ENCODE results near the gene MAD1L1. TPM values are rescaled to one million over a fixed set of nuclear protein-coding genes. Genes with fewer than 3 reads are reported as not detected.

MAD1L1 gene
- total and polyA plus RNA-seq, 2 of the 8 experiments (the other 6 are each of a cell fraction or from before 2014, with no cell fraction given): 40.4 to 44.6 TPM

DNA sequence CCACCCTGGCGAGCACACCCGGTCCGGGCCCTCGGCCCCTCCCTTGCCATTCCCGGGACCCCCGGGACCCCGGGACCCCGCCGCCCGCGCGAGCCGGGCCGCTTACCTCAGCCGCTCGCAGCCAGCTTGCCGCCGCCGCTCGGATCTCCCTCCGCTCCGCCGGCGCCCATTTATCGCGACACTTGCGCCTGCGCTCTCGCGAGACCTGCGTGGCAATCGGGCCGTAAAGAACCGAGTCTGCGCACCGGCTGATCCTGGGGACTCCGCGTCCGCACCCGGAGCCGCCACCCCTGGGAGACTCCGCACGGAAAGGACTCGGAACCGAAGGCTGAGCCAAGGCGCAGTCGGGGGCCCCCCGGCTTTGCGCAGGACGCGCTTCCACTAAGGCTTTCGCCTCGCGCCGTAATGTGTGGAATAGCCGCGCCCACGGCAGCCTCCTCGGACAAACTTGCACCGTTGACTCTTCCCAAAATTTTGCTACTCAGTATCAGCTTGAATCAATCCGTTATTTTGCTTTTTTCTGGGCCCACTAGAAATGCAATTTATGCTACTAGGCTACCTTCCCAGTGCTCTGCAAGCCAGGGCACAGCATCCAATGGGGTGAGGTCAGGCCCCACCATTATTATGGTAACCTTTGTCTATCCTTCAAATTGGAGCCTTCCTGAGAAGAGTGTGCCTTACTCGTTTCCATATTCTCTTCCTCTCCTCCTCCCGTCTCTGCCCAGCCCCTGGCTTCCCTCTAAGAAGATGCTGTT is at the start of gene MAD1L1 (continued):
- TF ChIP-seq KDM1A (IDR thresholded peaks at IDR 0.05; ENCODE audit: borderline replicate concordance, low read length) (no peak; the same call in none of the 2 replicates), BCL11A (IDR thresholded peaks at IDR 0.05; ENCODE audit: low read depth in 2 of 2, low read length in 2 of 2) (no peak), CBX5 (IDR thresholded peaks at IDR 0.05; ENCODE audit: low read depth, low read length) (no peak), POLR2A (IDR thresholded peaks at IDR 0.05; ENCODE audit: control extremely low read depth in 1 of 2, low read depth in 2 of 2, low read length in 2 of 2) (peak in 1 of 2 experiments; percentile 80; a peak in 2 of 3 replicates), RFX5 (IDR thresholded peaks at IDR 0.05; ENCODE audit: borderline replicate concordance, low read depth, low read length) (no peak), CEBPB (IDR thresholded peaks at IDR 0.05; ENCODE audit: low read depth, low read length) (no peak), CREB1 (IDR thresholded peaks at IDR 0.05) (peak; percentile 75), KDM4A (IDR thresholded peaks at IDR 0.05; ENCODE audit: low read depth, low read length, severe bottlenecking) (peak; percentile 88), FOSL1 (IDR thresholded peaks at IDR 0.05; ENCODE audit: insufficient read depth, low read depth, low read length) (no peak), ZNF274 (IDR thresholded peaks at IDR 0.05; ENCODE audit: borderline replicate concordance, extremely low read depth, low read length) (no peak), CHD7 (IDR thresholded peaks at IDR 0.05; ENCODE audit: insufficient replicate concordance, low read length) (peak; percentile 100)
